Measurements from ENCODE around the gene CFAP97D2. TPM values are rescaled to one million over a fixed set of nuclear protein-coding genes. Genes with fewer than 3 reads are reported as not detected.

CFAP97D2 gene
- total RNA-seq, 2 experiments from 2014 or later = 0.17 TPM; not detected in 1

Small RNA genes within 50 kb of the gene (microRNA-seq; reads per million reads assigned to microRNA genes)
- not detected for gene MIR548AR (ENCODE audit: borderline microRNAs expressed, borderline replicate concordance)

Other genes starting within 250 kb of the CFAP97D2 start
- gene C13orf46, start 205.2 kb upstream of the CFAP97D2 start, total RNA-seq = 1 to 10 TPM; 1.7 to 1.8 TPM
- gene RASA3, start 46.6 kb upstream of the CFAP97D2 start, total RNA-seq = 10 to 100 TPM; 48.3 to 48.8 TPM
- gene CDC16, start 55.6 kb downstream of the CFAP97D2 start, total RNA-seq = 10 to 100 TPM; 67.2 to 69.5 TPM
- 10 to 100 TPM; 36.9 to 38.7 TPM for gene UPF3A, start 102.3 kb downstream of the CFAP97D2 start, total RNA-seq
- 10 to 100 TPM; 50.6 to 52.6 TPM for gene CHAMP1, start 135.2 kb downstream of the CFAP97D2 start, total RNA-seq

Data from activated naive CD4-positive, alpha-beta T cell treated with anti-CD3 and anti-CD28 coated beads for 36 hours (primary cell).